Smooth muscle cell (in vitro differentiated cells): ENCODE data around the gene SNX18. TPM values are rescaled to one million over a fixed set of nuclear protein-coding genes. Genes with fewer than 3 reads are reported as not detected.

Experiments used
- DNase-seq: peaks from one replicate; lab custom pipeline; 2025; ENCODE audit not compliant: unreplicated experiment; lab: John Stamatoyannopoulos, UW
- H2AFZ ChIP-seq: fragments of 200-600 bp; sonication (generic); 2 replicates; pipeline ENCODE4 v1.6.0; 2016; ENCODE audit warnings: antibody characterized with exemption, low read depth, mild to moderate bottlenecking
- H3F3A ChIP-seq: fragments of 200-600 bp; sonication (generic); 2 replicates; pipeline ENCODE4 v1.6.0; 2017; ENCODE audit warnings: antibody characterized with exemption, low read depth
- H3K27ac ChIP-seq: fragments of 200-600 bp; sonication (generic); 2 replicates; pipeline ENCODE4 v1.5.1; 2016; ENCODE audit warnings: low read depth, mild to moderate bottlenecking
- H3K27me3 ChIP-seq: fragments of 200-600 bp; sonication (generic); 2 replicates; pipeline ENCODE4 v1.6.1; 2016; ENCODE audit warnings: low read depth, mild to moderate bottlenecking
- H3K36me3 ChIP-seq: fragments of 200-600 bp; sonication (generic); 2 replicates; pipeline ENCODE4 v1.5.1; 2016; ENCODE audit warnings: low read depth
- H3K4me1 ChIP-seq: fragments of 200-600 bp; sonication (generic); 2 replicates; pipeline ENCODE4 v1.5.1; 2016; ENCODE audit warnings: low read depth
- H3K4me2 ChIP-seq: fragments of 200-600 bp; sonication (generic); 2 replicates; pipeline ENCODE4 v1.6.0; 2016; ENCODE audit warnings: mild to moderate bottlenecking
- H3K4me3 ChIP-seq: fragments of 200-600 bp; sonication (generic); 2 replicates; pipeline ENCODE4 v1.5.1; 2016; ENCODE audit warnings: mild to moderate bottlenecking
- H3K79me2 ChIP-seq: fragments of 200-600 bp; sonication (generic); 2 replicates; pipeline ENCODE4 v1.6.0; 2016; ENCODE audit warnings: low read depth, mild to moderate bottlenecking
- H3K9ac ChIP-seq: fragments of 200-600 bp; sonication (generic); 2 replicates; pipeline ENCODE4 v1.6.0; 2016; ENCODE audit warnings: low read depth
- H3K9me3 ChIP-seq: fragments of 200-600 bp; sonication (generic); replicated peaks from 2 replicates; pipeline ENCODE4 v1.5.1; 2016; ENCODE audit warnings: low read depth
- H4K20me1 ChIP-seq: fragments of 200-600 bp; sonication (generic); 2 replicates; pipeline ENCODE4 v1.6.0; 2016; ENCODE audit warnings: low read depth
- CTCF ChIP-seq: fragments of 200-600 bp; sonication (generic); IDR thresholded peaks from 2 replicates; pipeline ENCODE4 v1.5.1; 2017; ENCODE audit warnings: borderline replicate concordance, mild to moderate bottlenecking, antibody characterized with exemption; ENCODE audit not compliant: insufficient read depth, poor library complexity, severe bottlenecking
- WGBS: methylation state at CpG from one replicate; pipeline ENCODE4 v1.1.7; 2016; ENCODE audit warnings: low lambda C conversion rate; 5-methylcytosine and 5-hydroxymethylcytosine counted together
- polyA plus RNA-seq: library from polyadenylated mRNA; unstranded; fragments of >200 nt; fragmentation: Nextera tagmentation; extraction: Ambion mirVana; gene quantifications from 2 replicates; pipeline ENCODE4 v1.2.1, GENCODE V29; 2016
- total RNA-seq: library from RNA; depleted of rRNA; stranded (reverse); fragments of >200 nt; gene quantifications from 2 replicates; pipeline ENCODE4 v1.2.3, GENCODE V29; 2014

SNX18 gene
- total and polyA plus RNA-seq, 2 experiments from 2014 or later, result 3.5 to 16.7 TPM

GRCh38 chr5:54586336-54586735, 68.8 kb downstream of the SNX18 start:
- WGBS, result 97% methylated on average over 5 of the region's 5 CpGs

GRCh38 chr5:54589786-54590185, 72.2 kb downstream of the SNX18 start:
- H3K9me3 ChIP-seq, result no peaks in the 10 kb centered on the region
- no peak overlapping the region for H3K4me2 ChIP-seq
- H4K20me1 ChIP-seq, result no peaks in the 10 kb centered on the region
- DNase-seq, result no peak
- no peaks in the 10 kb centered on the region for H3K4me1 ChIP-seq
- no peaks in the 10 kb centered on the region for H3K36me3 ChIP-seq
- H2AFZ ChIP-seq, result no peak overlapping the region
- WGBS, result 65% methylated on average over 4 of the region's 4 CpGs
- no peak for TF ChIP-seq CTCF
- no peak overlapping the region for H3K9ac ChIP-seq
- no peaks in the 10 kb centered on the region for H3K79me2 ChIP-seq
- no peak overlapping the region for H3K27ac ChIP-seq
- H3K4me3 ChIP-seq, result no peak overlapping the region
- H3K27me3 ChIP-seq, result no peaks in the 10 kb centered on the region
- H3F3A ChIP-seq, result no peaks in the 10 kb centered on the region

More at GRCh38 chr5:54586336-54586735, 68.8 kb downstream of the SNX18 start:
- no peaks in the 10 kb centered on the region for H3K9me3 ChIP-seq
- no peaks in the 10 kb centered on the region for H3F3A ChIP-seq
- no peak overlapping the region for H3K27ac ChIP-seq
- H3K4me2 ChIP-seq, result no peak overlapping the region
- no peaks in the 10 kb centered on the region for H3K36me3 ChIP-seq
- H3K9ac ChIP-seq, result no peak overlapping the region
- H3K79me2 ChIP-seq, result no peaks in the 10 kb centered on the region
- no peak for TF ChIP-seq CTCF
- H3K27me3 ChIP-seq, result no peaks in the 10 kb centered on the region
- H3K4me1 ChIP-seq, result no peaks in the 10 kb centered on the region
- DNase-seq, result no peak
- H4K20me1 ChIP-seq, result no peaks in the 10 kb centered on the region
- no peak overlapping the region for H3K4me3 ChIP-seq
- no peak overlapping the region for H2AFZ ChIP-seq

- Histone ChIP-seq H3K36me3 (no peaks in the 10 kb centered on the region), H3K4me1 (no peaks in the 10 kb centered on the region), H3K9ac (no peak overlapping the region), H3K27me3 (no peaks in the 10 kb centered on the region), H3K9me3 (no peaks in the 10 kb centered on the region), H3K79me2 (no peaks in the 10 kb centered on the region), H3K27ac (no peak overlapping the region), H3K4me3 (no peak overlapping the region), H4K20me1 (no peaks in the 10 kb centered on the region), H3F3A (no peaks in the 10 kb centered on the region), H2AFZ (no peak overlapping the region), H3K4me2 (no peak overlapping the region)
- TF ChIP-seq CTCF, result no peak
- DNase-seq, result no peak
- 98% methylated on average over 3 of the region's 3 CpGs for WGBS
Measured at GRCh38 chr5:54590824-54591223, 73.3 kb downstream of the SNX18 start.

GRCh38 chr5:54593779-54594178, 76.2 kb downstream of the SNX18 start:
- no peak for TF ChIP-seq CTCF
- Histone ChIP-seq H3K4me3 (no peak overlapping the region), H4K20me1 (no peaks in the 10 kb centered on the region), H3F3A (no peaks in the 10 kb centered on the region), H3K79me2 (no peaks in the 10 kb centered on the region), H3K36me3 (no peaks in the 10 kb centered on the region), H2AFZ (no peak overlapping the region), H3K9me3 (peaks cover 5% of the 10 kb centered on the region), H3K9ac (no peak overlapping the region), H3K27ac (no peak overlapping the region), H3K27me3 (no peaks in the 10 kb centered on the region), H3K4me2 (no peak overlapping the region), H3K4me1 (no peaks in the 10 kb centered on the region)
- no peak for DNase-seq
